Gastroesophageal sphincter (tissue), 4 donors: ENCODE results near the gene NCOR1. TPM values are rescaled to one million over a fixed set of nuclear protein-coding genes. Genes with fewer than 3 reads are reported as not detected.

Experiments
- ATAC-seq: fragments of 150-250 bp; one replicate; pipeline ENCODE4 v1.9.1; 2016; ENCODE audit warnings: mild to moderate bottlenecking, moderate library complexity
- H3K27ac ChIP-seq, 4 donors: fragments of 200-600 bp; sonication (generic) in 3 of 4; 1 replicate in 3 of 4; 2 replicates in 1 of 4; pipeline ENCODE4 v1.5.1; 2016 to 2019
- H3K27me3 ChIP-seq: fragments of 200-600 bp; sonication (generic); one replicate; pipeline ENCODE4 v1.5.1; 2019
- H3K36me3 ChIP-seq, 2 donors: fragments of 200-600 bp; sonication (generic); one replicate each; pipeline ENCODE4 v1.5.1; 2019; ENCODE audit warnings: control low read depth in 1 of 2
- H3K4me1 ChIP-seq, 3 donors: fragments of 200-600 bp; sonication (generic); 1 replicate in 2 of 3; 2 replicates in 1 of 3; pipeline ENCODE4 v1.5.1; 2016 to 2019; ENCODE audit warnings: control low read depth in 2 of 3
- H3K4me3 ChIP-seq, 2 donors: fragments of 200-600 bp; sonication (generic); one replicate each; pipeline ENCODE4 v1.5.1; 2019; ENCODE audit warnings: mild to moderate bottlenecking in 1 of 2, moderate library complexity in 1 of 2
- H3K9me3 ChIP-seq, 3 donors: fragments of 200-600 bp; sonication (generic); one replicate each; pipeline ENCODE4 v1.5.1; 2017 to 2019; ENCODE audit warnings: control low read depth in 2 of 3
- CTCF ChIP-seq, 4 experiments: fragments of 200-600 bp in 2 of 4; fragments of 450-650 bp in 2 of 4; sonication (generic) in 1 of 4; IDR thresholded peaks; one replicate each; pipeline ENCODE4 v1.5.1; 2017 to 2019; ENCODE audit warnings: antibody characterized with exemption in 4 of 4, mild to moderate bottlenecking in 2 of 4, moderate library complexity in 2 of 4
- EP300 ChIP-seq: sonication (generic); formaldehyde crosslinking; IDR thresholded peaks from one replicate; pipeline ENCODE4 v1.6.1; 2017; ENCODE audit warnings: antibody characterized with exemption, mild to moderate bottlenecking
- POLR2A ChIP-seq, 2 donors: fragments of 450-650 bp; IDR thresholded peaks; one replicate each; pipeline ENCODE4 v1.6.1; 2017; ENCODE audit warnings: antibody characterized with exemption in 2 of 2, mild to moderate bottlenecking in 2 of 2, moderate library complexity in 1 of 2
- POLR2AphosphoS5 ChIP-seq: sonication (generic); formaldehyde crosslinking; IDR thresholded peaks from one replicate; pipeline ENCODE4 v1.6.1; 2017; ENCODE audit warnings: antibody characterized with exemption
- WGBS, 2 donors: methylation state at CpG; one replicate each; pipeline ENCODE4 v1.1.5; 2018; ENCODE audit warnings: low coverage in 1 of 2; 5-methylcytosine and 5-hydroxymethylcytosine counted together
- total RNA-seq, 4 donors: library from RNA; depleted of rRNA; stranded (reverse); fragments of >200 nt; gene quantifications; one replicate each; pipeline ENCODE4 v1.1.0, GENCODE V29; 2016

NCOR1 gene
- total RNA-seq, 4 donors from 2014 or later: 76.3 to 160 (median 108) TPM

GRCh38 chr17:16013943-16014407, 201.4 kb downstream of the NCOR1 start:
- ATAC-seq: peak; percentile 66
- TF ChIP-seq CTCF (IDR thresholded peaks at IDR 0.05) (peak; percentile 21 to 60 (median 52)), EP300 (no peak)
- Histone ChIP-seq H3K4me1 (peaks cover 0 to 24% (median 0%) of the 10 kb centered on the region in 3 donors), H3K27ac (peak overlapping the region in 1 of 4 donors; percentile 27), H3K4me3 (no peak overlapping the region), H3K36me3 (peaks cover 0 to 43% of the 10 kb centered on the region in 2 donors), H3K27me3 (no peaks in the 10 kb centered on the region), H3K9me3 (no peaks in the 10 kb centered on the region)
- WGBS, 2 donors: 23 to 33% methylated on average over 2 to 3 of the region's 3 CpGs

- WGBS, 2 donors: 90 to 94% methylated on average over 3 of the region's 3 CpGs
- Histone ChIP-seq H3K4me3 (no peak overlapping the region), H3K4me1 (peaks cover 0 to 7% (median 0%) of the 10 kb centered on the region in 3 donors), H3K36me3 (peaks cover 0 to 85% of the 10 kb centered on the region in 2 donors), H3K9me3 (no peaks in the 10 kb centered on the region), H3K27ac (no peak overlapping the region), H3K27me3 (no peaks in the 10 kb centered on the region)
- ATAC-seq: no peak
- TF ChIP-seq POLR2A (IDR thresholded peaks at IDR 0.05) (no peak), POLR2AphosphoS5 (no peak), CTCF (IDR thresholded peaks at IDR 0.05) (no peak), EP300 (no peak)
Observed at GRCh38 chr17:16007439-16007838, 207.9 kb downstream of the NCOR1 start.

GRCh38 chr17:16005636-16006035, 209.7 kb downstream of the NCOR1 start:
- 91% methylated on average over 1 of the region's 1 CpG; no CpG with 5 or more reads in 1 of the 2 donors for WGBS, 2 donors
- H3K36me3 ChIP-seq: peaks cover 0 to 90% of the 10 kb centered on the region in 2 donors

GRCh38 chr17:16003841-16004240, 211.5 kb downstream of the NCOR1 start:
- H3K27ac ChIP-seq: peak overlapping the region in 1 of 4 donors; percentile 4

More at GRCh38 chr17:16005636-16006035, 209.7 kb downstream of the NCOR1 start:
- H3K4me1 ChIP-seq: peaks cover 3 to 13% (median 7%) of the 10 kb centered on the region in 3 donors
- H3K9me3 ChIP-seq: peaks cover 0 to 4% (median 0%) of the 10 kb centered on the region in 3 donors
- no peak for ATAC-seq
- TF ChIP-seq EP300 (no peak), POLR2A (IDR thresholded peaks at IDR 0.05) (no peak), CTCF (IDR thresholded peaks at IDR 0.05) (no peak), POLR2AphosphoS5 (no peak)
- H3K27ac ChIP-seq: no peak overlapping the region
- H3K27me3 ChIP-seq: no peaks in the 10 kb centered on the region
- H3K4me3 ChIP-seq: no peak overlapping the region

More at GRCh38 chr17:16003841-16004240, 211.5 kb downstream of the NCOR1 start:
- no peak for ATAC-seq
- no peak for TF ChIP-seq CTCF (IDR thresholded peaks at IDR 0.05)
- no peak for TF ChIP-seq POLR2A (IDR thresholded peaks at IDR 0.05)
- Histone ChIP-seq H3K4me1 (peaks cover 3 to 19% (median 8%) of the 10 kb centered on the region in 3 donors), H3K27me3 (no peaks in the 10 kb centered on the region), H3K9me3 (peaks cover 0 to 4% (median 0%) of the 10 kb centered on the region in 3 donors), H3K36me3 (peaks cover 0 to 78% of the 10 kb centered on the region in 2 donors), H3K4me3 (no peak overlapping the region)
- 50% methylated on average over 1 of the region's 1 CpG; no CpG with 5 or more reads in 1 of the 2 donors for WGBS, 2 donors
